ENCODE measurements around the gene PHTF2. TPM values are rescaled to one million over a fixed set of nuclear protein-coding genes. Genes with fewer than 3 reads are reported as not detected.

Gene PHTF2
- total RNA-seq, 1 experiment from 2014 or later = 26.7 TPM

DNA sequence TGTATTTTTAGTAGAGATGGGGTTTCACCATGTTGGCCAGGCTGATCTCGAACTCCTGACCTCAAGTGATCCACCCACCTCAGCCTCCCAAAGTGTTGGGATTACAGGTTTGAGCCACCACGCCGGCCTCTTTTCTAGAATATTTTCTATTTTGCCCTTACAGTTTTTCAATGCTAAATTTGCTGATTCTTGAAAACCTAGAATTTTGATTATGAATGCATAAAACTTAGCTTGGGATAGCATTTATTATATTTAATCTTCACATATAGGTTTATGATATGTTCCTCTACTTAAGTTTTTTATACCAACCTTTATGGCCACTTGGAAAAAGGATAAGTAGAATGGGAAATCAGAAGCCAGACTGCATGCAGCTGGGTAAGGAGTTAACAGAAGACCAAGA is 2.5 kb upstream of the PHTF2 start:
- H4K20me1 ChIP-seq (ENCODE audit: insufficient read depth) = no peaks in the 10 kb centered on the region
- no peaks in the 10 kb centered on the region for H3K9me3 ChIP-seq (ENCODE audit: control insufficient read depth in 1 of 2, insufficient read depth in 1 of 2, low read depth in 1 of 2, low read length in 2 of 2)
- BruUV-seq (replicated peaks) = no TSS peak
- H3K4me1 ChIP-seq (ENCODE audit: control insufficient read depth in 1 of 2, insufficient read depth in 2 of 2, low read length in 2 of 2) = peaks cover 3 to 17% of the 10 kb centered on the region in 2 experiments; a peak in 3 of 4 replicates
- H3K4me2 ChIP-seq (ENCODE audit: low read length) = peak overlapping the region; percentile 82; the same call in 1 of the 2 replicates
- intact Hi-C loops (cut with micrococcal nuclease) = no loop called here
- ATAC-seq = no peak
- H3K9ac ChIP-seq (ENCODE audit: low read length) = no peak overlapping the region
- POLR2A ChIA-PET = no interaction called here
- no peak overlapping the region for H3K4me3 ChIP-seq (replicated peaks in 1 of 2; ENCODE audit: low read depth in 1 of 2, low read length in 2 of 2)
- peaks cover 54% of the 10 kb centered on the region for H3K79me2 ChIP-seq (ENCODE audit: insufficient read depth, low read length)
- DNase-seq (ENCODE audit: low read depth, low spot score) = no peak
- H3K27me3 ChIP-seq (ENCODE audit: insufficient read depth, low read length) = no peaks in the 10 kb centered on the region
- CTCF ChIA-PET = no interaction called here
- H3K9me2 ChIP-seq (ENCODE audit: insufficient read depth) = no peaks in the 10 kb centered on the region
- H2AFZ ChIP-seq (ENCODE audit: low read depth, low read length, poor library complexity, severe bottlenecking) = no peak overlapping the region
- no peak overlapping the region for H3K27ac ChIP-seq (ENCODE audit: low read depth, low read length)
- TF ChIP-seq, protein P1, sequence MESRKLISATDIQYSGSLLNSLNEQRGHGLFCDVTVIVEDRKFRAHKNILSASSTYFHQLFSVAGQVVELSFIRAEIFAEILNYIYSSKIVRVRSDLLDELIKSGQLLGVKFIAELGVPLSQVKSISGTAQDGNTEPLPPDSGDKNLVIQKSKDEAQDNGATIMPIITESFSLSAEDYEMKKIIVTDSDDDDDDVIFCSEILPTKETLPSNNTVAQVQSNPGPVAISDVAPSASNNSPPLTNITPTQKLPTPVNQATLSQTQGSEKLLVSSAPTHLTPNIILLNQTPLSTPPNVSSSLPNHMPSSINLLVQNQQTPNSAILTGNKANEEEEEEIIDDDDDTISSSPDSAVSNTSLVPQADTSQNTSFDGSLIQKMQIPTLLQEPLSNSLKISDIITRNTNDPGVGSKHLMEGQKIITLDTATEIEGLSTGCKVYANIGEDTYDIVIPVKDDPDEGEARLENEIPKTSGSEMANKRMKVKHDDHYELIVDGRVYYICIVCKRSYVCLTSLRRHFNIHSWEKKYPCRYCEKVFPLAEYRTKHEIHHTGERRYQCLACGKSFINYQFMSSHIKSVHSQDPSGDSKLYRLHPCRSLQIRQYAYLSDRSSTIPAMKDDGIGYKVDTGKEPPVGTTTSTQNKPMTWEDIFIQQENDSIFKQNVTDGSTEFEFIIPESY (IDR thresholded peaks at IDR 0.05; ENCODE audit: extremely low read depth, insufficient replicate concordance, low read length) = no peak
- TF ChIP-seq SRF (IDR thresholded peaks at IDR 0.05; ENCODE audit: low read depth) = no peak
- TF ChIP-seq JUND (IDR thresholded peaks at IDR 0.05) = no peak
- TF ChIP-seq SIN3A (IDR thresholded peaks at IDR 0.05; ENCODE audit: low read depth) = no peak
- TF ChIP-seq, protein P2, sequence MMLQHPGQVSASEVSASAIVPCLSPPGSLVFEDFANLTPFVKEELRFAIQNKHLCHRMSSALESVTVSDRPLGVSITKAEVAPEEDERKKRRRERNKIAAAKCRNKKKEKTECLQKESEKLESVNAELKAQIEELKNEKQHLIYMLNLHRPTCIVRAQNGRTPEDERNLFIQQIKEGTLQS (IDR thresholded peaks at IDR 0.05) = no peak
- TF ChIP-seq, protein P3, sequence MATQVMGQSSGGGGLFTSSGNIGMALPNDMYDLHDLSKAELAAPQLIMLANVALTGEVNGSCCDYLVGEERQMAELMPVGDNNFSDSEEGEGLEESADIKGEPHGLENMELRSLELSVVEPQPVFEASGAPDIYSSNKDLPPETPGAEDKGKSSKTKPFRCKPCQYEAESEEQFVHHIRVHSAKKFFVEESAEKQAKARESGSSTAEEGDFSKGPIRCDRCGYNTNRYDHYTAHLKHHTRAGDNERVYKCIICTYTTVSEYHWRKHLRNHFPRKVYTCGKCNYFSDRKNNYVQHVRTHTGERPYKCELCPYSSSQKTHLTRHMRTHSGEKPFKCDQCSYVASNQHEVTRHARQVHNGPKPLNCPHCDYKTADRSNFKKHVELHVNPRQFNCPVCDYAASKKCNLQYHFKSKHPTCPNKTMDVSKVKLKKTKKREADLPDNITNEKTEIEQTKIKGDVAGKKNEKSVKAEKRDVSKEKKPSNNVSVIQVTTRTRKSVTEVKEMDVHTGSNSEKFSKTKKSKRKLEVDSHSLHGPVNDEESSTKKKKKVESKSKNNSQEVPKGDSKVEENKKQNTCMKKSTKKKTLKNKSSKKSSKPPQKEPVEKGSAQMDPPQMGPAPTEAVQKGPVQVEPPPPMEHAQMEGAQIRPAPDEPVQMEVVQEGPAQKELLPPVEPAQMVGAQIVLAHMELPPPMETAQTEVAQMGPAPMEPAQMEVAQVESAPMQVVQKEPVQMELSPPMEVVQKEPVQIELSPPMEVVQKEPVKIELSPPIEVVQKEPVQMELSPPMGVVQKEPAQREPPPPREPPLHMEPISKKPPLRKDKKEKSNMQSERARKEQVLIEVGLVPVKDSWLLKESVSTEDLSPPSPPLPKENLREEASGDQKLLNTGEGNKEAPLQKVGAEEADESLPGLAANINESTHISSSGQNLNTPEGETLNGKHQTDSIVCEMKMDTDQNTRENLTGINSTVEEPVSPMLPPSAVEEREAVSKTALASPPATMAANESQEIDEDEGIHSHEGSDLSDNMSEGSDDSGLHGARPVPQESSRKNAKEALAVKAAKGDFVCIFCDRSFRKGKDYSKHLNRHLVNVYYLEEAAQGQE (IDR thresholded peaks at IDR 0.05; ENCODE audit: low read depth) = no peak
- TF ChIP-seq SP1 (IDR thresholded peaks at IDR 0.05; ENCODE audit: low read depth) = no peak
- no peak for TF ChIP-seq POLR2AphosphoS5 (IDR thresholded peaks at IDR 0.05; ENCODE audit: low read depth, low read length)
- no peak for TF ChIP-seq YY1 (IDR thresholded peaks at IDR 0.05; ENCODE audit: extremely low read depth, insufficient replicate concordance, low read depth, low read length)
- no peak for TF ChIP-seq EGR1 (IDR thresholded peaks at IDR 0.05; ENCODE audit: low read depth)
- TF ChIP-seq, protein P4, sequence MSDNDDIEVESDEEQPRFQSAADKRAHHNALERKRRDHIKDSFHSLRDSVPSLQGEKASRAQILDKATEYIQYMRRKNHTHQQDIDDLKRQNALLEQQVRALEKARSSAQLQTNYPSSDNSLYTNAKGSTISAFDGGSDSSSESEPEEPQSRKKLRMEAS (IDR thresholded peaks at IDR 0.05) = no peak
- no peak for TF ChIP-seq CEBPB (IDR thresholded peaks at IDR 0.05; ENCODE audit: low read depth)
- no peak for TF ChIP-seq POLR2A (IDR thresholded peaks at IDR 0.05; ENCODE audit: borderline replicate concordance, extremely low read depth, insufficient read depth, insufficient read length)
- TF ChIP-seq FOSL1 (IDR thresholded peaks at IDR 0.05; ENCODE audit: low read depth) = no peak
- H3K36me3 ChIP-seq (ENCODE audit: control insufficient read depth in 1 of 2, insufficient read depth in 2 of 2, low read length in 2 of 2) = 0 out of 4 replicates have a peak, but pooled peaks cover 0 to 4% of the 10 kb centered on the region in 2 experiments
- RAD21 ChIA-PET (ENCODE audit: low non-redundant PET in 1 of 2, low total read pairs in 2 of 2, uncharacterized antibody in 2 of 2, unreplicated experiment in 2 of 2) = no interaction called here

All from HCT116 (cell line).